RWPE2 (cell line): ENCODE measurements around the gene C17orf107.
A peak's percentile ranks its signal among the peaks of the same experiment; 100 is the strongest.
"Not testable (repeated sequence)": the region's sequence is repeated elsewhere in the genome, so short reads cannot be mapped to it uniquely, and the experiment has no call there.

Experiments
- ATAC-seq: fragments of 200-7000 bp; cut with Tn5 transposase; 3 replicates; pipeline ENCODE4 v1.9.1; 2021; ENCODE audit warnings: low read depth
- DNase-seq: peaks from one replicate; pipeline ENCODE4 v3.0.0-alpha.2; 2020; ENCODE audit warnings: low spot score
- H3K27ac ChIP-seq: fragments of 450-650 bp; 2 replicates; pipeline ENCODE4 v1.5.1; 2017; ENCODE audit warnings: mild to moderate bottlenecking; ENCODE audit not compliant: poor library complexity, severe bottlenecking
- H3K27me3 ChIP-seq: fragments of 250-450 bp; sonication (Bioruptor Pico); 2 replicates; pipeline ENCODE4 v1.5.1; 2021; ENCODE audit warnings: mild to moderate bottlenecking, moderate library complexity; ENCODE audit not compliant: insufficient read depth, poor library complexity, severe bottlenecking
- H3K36me3 ChIP-seq: fragments of 250-450 bp; sonication (Bioruptor Pico); 2 replicates; pipeline ENCODE4 v1.5.1; 2020; ENCODE audit warnings: low read depth, mild to moderate bottlenecking, moderate library complexity
- H3K4me1 ChIP-seq: fragments of 250-450 bp; sonication (Bioruptor Pico); 2 replicates; pipeline ENCODE4 v1.5.1; 2021; ENCODE audit warnings: mild to moderate bottlenecking, moderate library complexity; ENCODE audit not compliant: insufficient read depth, poor library complexity, severe bottlenecking
- H3K4me3 ChIP-seq: fragments of 250-450 bp; sonication (Bioruptor Pico); 2 replicates; pipeline ENCODE4 v1.5.1; 2021; ENCODE audit warnings: mild to moderate bottlenecking, moderate library complexity; ENCODE audit not compliant: severe bottlenecking
- H3K9me3 ChIP-seq: fragments of 250-450 bp; sonication (Bioruptor Pico); 2 replicates; pipeline ENCODE4 v1.5.1; 2021; ENCODE audit warnings: mild to moderate bottlenecking, moderate library complexity; ENCODE audit not compliant: severe bottlenecking
- TF ChIP-seq, protein P1 (sequence below): fragments of 450-650 bp; IDR thresholded peaks from one replicate; pipeline ENCODE4 v1.5.1; 2017; ENCODE audit warnings: mild to moderate bottlenecking, moderate library complexity; ENCODE audit not compliant: poor library complexity, severe bottlenecking

The C17orf107 gene

DNA sequence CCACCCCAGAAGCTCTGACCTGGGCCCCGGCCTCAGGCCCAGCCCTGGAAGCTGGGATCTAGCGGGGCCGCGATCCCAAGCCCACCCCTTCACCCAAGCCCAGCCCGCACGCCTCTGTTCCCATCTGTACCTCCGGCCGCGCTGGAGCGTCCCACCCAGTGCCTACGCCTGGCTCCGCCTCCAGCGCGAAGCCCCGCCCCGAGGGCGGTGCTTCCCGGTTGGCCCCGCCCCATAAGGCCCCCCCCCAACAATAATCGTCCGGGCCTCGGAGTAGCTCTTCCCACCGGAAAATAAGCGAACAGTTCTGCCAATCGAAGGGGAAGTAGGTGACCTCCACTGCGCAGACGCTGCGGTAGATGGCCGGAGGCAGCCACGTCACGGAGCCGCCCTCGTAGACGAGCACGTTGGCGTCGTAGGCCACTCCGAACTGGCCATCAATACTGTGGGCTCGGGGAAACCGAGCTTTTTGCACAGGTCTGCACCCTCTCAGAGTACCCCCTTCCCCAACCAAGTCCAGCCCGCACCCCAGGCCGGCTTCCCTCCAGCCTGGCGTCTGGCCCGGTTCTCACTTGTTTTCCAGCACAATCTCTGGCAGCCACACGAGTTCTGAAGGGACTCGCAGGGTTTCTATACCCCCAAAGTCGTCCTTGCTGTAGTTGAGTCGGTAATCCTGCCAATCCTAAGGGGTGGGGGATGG lies 2.5 kb downstream of the C17orf107 start:
- Histone ChIP-seq H3K27me3 (no peaks in the 10 kb centered on the region), H3K36me3 (peaks cover 7% of the 10 kb centered on the region), H3K9me3 (no peaks in the 10 kb centered on the region), H3K27ac (no peak overlapping the region), H3K4me1 (peaks cover 4% of the 10 kb centered on the region), H3K4me3 (no peak overlapping the region)
- no peak for DNase-seq
- no peak for ATAC-seq
- TF ChIP-seq, protein P1, sequence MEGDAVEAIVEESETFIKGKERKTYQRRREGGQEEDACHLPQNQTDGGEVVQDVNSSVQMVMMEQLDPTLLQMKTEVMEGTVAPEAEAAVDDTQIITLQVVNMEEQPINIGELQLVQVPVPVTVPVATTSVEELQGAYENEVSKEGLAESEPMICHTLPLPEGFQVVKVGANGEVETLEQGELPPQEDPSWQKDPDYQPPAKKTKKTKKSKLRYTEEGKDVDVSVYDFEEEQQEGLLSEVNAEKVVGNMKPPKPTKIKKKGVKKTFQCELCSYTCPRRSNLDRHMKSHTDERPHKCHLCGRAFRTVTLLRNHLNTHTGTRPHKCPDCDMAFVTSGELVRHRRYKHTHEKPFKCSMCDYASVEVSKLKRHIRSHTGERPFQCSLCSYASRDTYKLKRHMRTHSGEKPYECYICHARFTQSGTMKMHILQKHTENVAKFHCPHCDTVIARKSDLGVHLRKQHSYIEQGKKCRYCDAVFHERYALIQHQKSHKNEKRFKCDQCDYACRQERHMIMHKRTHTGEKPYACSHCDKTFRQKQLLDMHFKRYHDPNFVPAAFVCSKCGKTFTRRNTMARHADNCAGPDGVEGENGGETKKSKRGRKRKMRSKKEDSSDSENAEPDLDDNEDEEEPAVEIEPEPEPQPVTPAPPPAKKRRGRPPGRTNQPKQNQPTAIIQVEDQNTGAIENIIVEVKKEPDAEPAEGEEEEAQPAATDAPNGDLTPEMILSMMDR = no peak

DNA sequence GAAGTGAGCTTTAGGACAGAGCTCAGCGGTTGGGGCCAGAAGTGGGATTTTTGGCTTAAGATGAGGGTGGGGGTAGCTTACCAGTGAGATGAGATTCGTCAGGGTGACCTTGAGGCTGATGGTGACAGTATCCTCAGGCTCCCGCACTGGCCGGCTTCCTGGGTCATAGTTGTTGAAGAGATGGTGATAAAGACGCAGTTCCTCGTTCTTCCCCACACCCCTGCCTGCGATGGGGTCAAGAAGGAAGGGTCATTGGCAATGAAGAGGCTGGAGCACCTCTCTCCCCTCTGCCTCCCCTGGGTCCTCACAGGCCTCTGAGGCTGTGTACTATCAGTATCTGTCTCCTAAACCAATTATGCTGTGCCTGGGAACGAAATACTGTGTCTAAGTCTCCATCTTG lies 3.2 kb downstream of the C17orf107 start:
- Histone ChIP-seq H3K27ac (peak overlapping the region; percentile 9), H3K4me3 (no peak overlapping the region), H3K9me3 (no peaks in the 10 kb centered on the region), H3K36me3 (peaks cover 2% of the 10 kb centered on the region; the same call in 1 of the 2 replicates), H3K27me3 (no peaks in the 10 kb centered on the region), H3K4me1 (peaks cover 4% of the 10 kb centered on the region)
- TF ChIP-seq, protein P1 = no peak
- DNase-seq (no peak), ATAC-seq (no peak)

DNA sequence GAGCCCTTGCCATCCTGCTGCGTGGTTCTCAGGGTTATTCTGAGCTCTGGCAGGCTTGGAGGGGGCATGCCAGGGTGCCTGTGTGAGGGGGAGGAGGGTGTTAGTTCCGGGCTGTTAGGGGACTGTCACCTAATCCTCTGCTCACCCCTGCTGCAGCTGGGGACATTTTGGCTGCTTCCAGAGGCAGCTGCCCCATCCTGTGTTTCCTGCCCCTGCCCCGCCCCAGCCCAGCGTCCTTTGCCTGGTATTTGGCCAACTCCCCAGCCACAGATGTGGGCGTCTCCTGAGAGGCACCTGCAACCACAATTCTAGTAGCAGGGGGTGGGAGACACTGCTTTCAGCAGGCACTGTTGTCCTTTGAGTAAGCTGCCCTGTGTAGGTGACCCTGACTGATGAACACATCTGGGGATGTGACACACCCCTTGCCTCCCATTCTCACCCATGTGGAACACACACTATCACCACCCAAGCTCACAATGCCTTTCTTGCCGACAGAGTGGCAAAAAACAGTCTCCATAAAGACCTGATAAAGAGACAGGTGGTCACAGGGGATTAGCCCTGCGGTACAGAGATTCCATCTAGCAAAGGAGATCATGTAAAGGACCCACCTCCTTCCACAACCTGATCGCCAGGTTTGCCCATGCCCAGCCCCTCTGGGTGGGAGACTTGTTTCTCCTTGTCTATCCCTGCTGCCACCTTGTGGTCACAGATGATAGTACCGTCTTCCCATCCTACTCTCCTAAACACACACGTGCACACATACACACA lies 3.9 kb downstream of the C17orf107 start, which contains the start of gene CHRNE:
Gene CHRNE (minus strand): TSS at position 48 of the 768 bp plus-strand sequence. CDS start 35 bp downstream, at position 13.
- Histone ChIP-seq H3K27ac (peak within 1 kb of the TSS; percentile 9), H3K36me3 (0 out of 2 replicates have a peak, but pooled peaks cover 2% of the 10 kb centered on the region), H3K4me3 (no peak within 1 kb of the TSS), H3K9me3 (no peaks in the 10 kb centered on the region), H3K27me3 (no peaks in the 10 kb centered on the region), H3K4me1 (peaks cover 4% of the 10 kb centered on the region)
- ATAC-seq = peak; percentile 55
- peak; percentile 84 for DNase-seq
- TF ChIP-seq, protein P1 = peak; percentile 92

DNA sequence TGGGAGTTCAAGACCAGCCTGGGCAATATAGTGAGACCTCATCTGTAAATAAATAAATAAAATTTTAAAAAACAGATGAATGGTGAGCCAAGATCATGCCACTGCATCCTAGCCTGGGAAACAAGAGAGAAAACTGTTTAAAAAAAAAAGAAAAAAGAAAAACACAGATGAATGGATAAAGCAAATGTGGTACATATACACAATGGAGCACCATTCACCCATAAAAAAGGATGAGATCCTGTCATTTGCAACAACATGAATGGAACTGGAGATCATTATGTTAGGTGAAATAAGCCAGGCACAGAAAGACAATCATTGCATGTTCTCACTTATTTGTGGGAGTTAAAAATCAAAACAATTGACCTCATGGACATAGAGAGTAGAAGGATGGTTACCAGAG lies 7.3 kb downstream of the C17orf107 start:
- H3K36me3 ChIP-seq, DNase-seq, H3K4me3 ChIP-seq, H3K27ac ChIP-seq, H3K27me3 ChIP-seq, ATAC-seq, H3K9me3 ChIP-seq: not testable (repeated sequence)
- H3K4me1 ChIP-seq = peaks cover 20% of the 10 kb centered on the region

DNA sequence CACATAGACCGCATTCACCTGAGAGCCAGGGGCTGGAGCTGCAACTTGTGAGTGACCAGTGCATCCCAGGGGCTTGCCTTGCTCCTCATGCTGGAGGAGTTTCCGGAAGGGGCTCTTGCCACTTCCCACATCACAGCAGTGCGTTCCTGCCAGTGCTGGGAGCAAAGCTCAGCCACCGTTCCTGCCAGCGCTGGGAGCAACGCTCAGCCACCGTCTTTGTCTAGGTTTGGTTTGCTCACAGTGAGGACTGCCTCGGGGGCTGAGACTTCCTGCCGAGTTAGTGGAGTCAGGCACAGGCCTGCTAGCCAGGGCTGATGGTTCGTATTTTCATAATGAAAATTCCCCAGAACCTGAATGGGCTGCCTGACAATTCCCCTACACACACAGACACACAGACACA lies 9.0 kb downstream of the C17orf107 start:
- peak overlapping the region; percentile 78 for H3K27ac ChIP-seq

More for the DNA sequence above, 9.0 kb downstream of the C17orf107 start:
- Histone ChIP-seq H3K4me1 (peaks cover 17% of the 10 kb centered on the region), H3K4me3 (no peak overlapping the region), H3K9me3 (no peaks in the 10 kb centered on the region), H3K27me3 (no peaks in the 10 kb centered on the region), H3K36me3 (no peaks in the 10 kb centered on the region)
- TF ChIP-seq, protein P1 = no peak
- DNase-seq = peak; percentile 70
- peak; percentile 61 for ATAC-seq
